ENCODE measurements around the gene CHST1.

- no peak for TF ChIP-seq GATA3 (IDR thresholded peaks at IDR 0.05; ENCODE audit: low read depth, low read length)
- TF ChIP-seq GATA2 (IDR thresholded peaks at IDR 0.05; ENCODE audit: low read depth, low read length): no peak
These were observed 39.2 kb upstream of the CHST1 start for GRCh38 chr11:45704635-45705034.
